Right hindlimb (tissue), 1 donor: ENCODE data around the gene NMT2.

ENCODE experiments used
- DNase-seq: peaks from one replicate; pipeline ENCODE4 v3.0.0-alpha.2; 2018

NMT2 gene

GRCh38 chr10:15140698-15141097, 27.8 kb downstream of the NMT2 start:
- no peak for DNase-seq

DNA sequence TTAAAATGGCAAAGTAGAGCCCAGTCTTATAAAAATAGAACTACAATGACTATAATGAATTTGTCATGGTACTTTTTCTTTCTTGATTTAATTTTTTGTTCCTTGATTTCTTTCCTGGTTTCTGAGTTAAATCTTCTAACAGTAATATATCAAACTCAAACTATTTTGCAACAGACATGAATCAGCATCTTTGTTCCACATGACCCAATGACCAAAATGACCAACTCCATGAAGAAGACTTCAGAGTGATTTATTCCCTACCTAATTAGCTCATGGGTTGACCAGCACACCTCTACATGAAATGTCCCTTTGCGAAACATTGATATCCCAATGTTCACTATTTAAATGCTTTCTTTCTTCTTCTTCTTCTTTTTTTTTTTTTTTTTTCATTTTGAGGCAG, 30.9 kb downstream of the NMT2 start:
- no peak for DNase-seq

- DNase-seq = no peak
These were observed 31.5 kb downstream of the NMT2 start for GRCh38 chr10:15137036-15137359.

DNA sequence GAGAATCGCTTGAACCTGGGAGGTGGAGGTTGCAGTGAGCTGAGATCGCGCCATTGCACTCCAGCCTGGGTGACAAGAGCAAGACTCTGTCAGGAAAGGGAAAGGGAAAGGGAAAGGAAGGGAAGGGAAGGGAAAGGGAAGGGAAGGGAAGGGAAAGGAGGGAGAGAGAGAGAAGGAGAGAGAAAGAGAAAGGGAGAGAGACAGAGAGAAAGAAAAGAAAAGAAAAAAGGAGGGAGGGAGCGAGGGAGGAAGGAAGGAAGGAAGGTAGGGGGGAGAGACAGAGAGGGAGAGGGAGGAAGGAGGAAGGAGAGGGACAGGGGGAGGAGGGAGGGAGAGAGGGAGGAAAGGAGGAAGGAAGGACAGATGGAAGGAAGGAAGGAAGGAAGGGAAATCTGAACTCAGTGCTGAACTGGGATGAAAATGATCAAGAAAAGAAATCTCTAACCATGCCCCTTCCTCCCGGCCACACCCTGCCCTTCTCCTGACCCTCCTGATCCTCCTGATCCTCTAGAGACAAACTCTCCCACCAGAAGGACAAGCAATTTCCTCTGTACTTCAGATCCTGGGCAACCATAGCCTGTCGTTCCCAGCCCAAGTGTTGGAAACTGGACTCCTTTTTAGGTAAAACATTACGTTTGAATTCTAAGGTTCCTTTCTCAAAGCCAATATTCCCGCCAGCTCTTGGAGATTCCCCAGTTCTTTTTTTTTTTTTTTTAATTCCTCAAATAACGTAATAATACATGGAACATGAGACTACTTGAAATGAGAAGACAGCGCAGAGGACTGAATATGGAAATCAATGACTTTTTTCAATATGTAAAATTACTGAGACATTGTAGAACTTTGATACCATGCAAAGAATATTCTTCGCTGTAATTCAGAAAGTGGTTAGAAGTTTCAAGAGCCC, 32.1 kb downstream of the NMT2 start:
- DNase-seq = no peak

DNA sequence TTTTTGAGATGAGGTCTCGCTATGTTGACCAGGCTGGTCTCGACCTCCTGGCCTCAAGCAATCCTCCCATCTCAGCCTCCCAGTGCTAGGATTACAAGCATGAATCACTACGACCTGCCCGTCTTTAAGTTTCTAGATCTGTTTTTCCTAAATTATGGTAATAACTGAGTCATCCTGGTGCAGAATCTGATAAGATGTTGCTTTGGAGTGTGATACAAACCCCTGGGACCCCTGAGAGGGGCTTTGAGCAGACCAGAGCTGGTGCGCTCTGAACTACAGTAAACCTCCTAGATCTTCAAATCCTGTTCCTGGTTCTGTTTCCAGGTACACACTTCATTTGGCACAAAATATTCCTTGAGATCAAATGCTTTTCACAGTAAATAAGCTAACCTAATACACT, 37.2 kb downstream of the NMT2 start:
- DNase-seq = no peak

DNA sequence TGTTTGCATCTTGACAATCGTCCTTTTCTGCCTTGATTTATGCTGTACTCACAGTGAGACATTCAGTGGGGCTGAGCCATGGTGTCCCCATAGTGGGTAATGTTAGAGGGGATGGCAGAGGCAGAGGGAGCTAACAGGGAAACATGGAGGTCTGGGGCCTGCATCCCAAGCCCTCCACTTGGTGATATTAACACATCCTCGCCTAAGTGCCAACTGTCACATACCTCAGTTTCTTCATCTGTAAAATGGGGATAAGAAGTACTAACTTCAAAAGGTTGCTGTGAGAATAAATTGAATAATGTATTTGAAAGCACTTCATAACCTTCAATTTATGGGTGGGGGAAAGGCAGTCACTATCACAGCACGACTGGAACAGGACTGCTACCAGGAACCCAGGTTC, 43.6 kb downstream of the NMT2 start:
- DNase-seq = no peak

DNA sequence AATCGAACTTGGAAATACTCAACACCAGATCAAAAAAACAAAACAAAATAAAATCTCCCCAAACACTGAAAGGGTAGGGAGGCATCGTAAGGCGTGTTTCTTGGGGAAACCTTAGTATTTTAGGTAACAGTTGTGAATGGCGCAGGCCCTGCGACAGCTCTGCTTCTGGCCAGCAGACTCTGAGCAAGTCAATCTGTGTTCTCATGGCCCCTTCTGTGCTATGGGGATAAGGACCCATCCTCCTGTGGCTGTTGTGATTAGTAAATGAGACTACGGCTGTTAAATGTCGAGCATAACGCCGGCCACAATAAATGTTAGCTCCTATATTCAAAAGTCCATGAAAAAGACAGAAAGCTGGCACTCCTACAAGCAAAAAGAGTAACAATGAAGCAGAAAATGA, 44.3 kb downstream of the NMT2 start:
- DNase-seq = no peak

DNA sequence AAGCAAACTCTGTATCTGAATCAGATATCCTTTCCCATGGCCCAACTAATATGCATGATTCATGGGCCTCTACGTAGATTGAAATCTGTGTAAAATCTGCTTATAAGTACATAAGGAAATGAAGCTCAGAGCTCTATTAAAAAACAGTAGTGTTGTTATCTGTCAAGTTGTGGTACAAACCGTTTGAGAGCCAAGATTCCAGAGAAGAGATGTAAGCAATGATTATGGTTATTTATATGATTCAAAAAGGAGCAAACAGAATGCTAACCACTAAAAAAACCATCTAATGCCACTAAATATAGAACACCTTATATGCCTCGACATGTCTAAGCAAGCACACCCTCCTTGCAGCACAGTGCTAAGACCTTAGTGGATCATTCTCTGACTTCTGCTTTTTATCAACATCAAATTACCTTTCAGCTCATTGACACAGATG, 44.7 kb downstream of the NMT2 start:
- DNase-seq = no peak

- no peak for DNase-seq
These were observed 45.9 kb downstream of the NMT2 start for GRCh38 chr10:15122477-15123030.

GRCh38 chr10:15121707-15122106, 46.8 kb downstream of the NMT2 start:
- DNase-seq = no peak

- DNase-seq = no peak
These were observed 48.0 kb downstream of the NMT2 start for GRCh38 chr10:15120523-15120922.

DNA sequence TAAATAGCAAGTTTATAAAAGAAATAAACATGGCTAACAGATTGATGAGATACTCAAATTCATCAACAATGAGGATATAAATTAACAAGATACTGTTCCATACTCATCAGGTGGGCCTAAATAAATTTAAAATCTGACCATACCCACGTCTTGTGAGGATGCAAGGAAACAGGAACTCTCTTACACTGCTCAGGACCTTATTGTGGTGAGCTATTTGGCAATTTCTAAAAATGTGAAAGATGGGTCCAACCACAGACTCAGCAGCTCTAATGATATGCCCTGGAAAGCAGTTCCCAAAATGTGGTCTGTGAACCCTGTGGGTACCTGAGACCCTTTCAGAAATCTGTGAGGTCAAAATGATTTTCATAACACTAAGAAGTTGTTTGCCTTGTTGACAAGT, 49.9 kb downstream of the NMT2 start:
- no peak for DNase-seq

GRCh38 chr10:15116225-15116624, 52.3 kb downstream of the NMT2 start:
- DNase-seq = no peak

- no peak for DNase-seq
These were observed 54.7 kb downstream of the NMT2 start for GRCh38 chr10:15113766-15114165.

GRCh38 chr10:15112657-15113056, 55.8 kb downstream of the NMT2 start:
- no peak for DNase-seq

GRCh38 chr10:15106352-15107013, 62.0 kb downstream of the NMT2 start:
- DNase-seq = peak; percentile 81

DNA sequence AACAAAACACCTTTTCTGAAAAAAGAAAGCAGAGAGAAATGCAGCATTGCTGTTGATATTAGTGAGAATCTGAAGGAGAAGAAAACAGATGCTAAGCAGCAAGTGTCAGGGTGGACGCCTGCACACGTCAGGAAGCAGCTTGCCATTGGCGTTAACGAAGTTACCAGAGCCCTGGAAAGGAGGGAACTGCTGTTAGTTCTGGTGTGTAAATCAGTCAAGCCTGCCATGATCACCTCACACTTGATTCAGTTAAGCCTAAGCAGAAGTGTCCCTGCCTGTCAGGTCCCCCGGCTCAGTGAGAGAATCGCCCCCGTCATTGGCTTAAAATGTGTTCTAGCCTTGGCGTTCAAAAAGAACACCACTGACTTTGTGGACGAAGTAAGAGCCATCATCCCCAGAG, 65.0 kb downstream of the NMT2 start:
- no peak for DNase-seq

- no peak for DNase-seq
These were observed 68.6 kb downstream of the NMT2 start for GRCh38 chr10:15099886-15100285.

- peak; percentile 98 for DNase-seq
These were observed 71.3 kb downstream of the NMT2 start, which contains the start of gene RPP38 for GRCh38 chr10:15097011-15097812. Gene RPP38 (plus strand): TSS chr10:15097355. CDS start chr10:15103315, 5,960 bp downstream.

DNA sequence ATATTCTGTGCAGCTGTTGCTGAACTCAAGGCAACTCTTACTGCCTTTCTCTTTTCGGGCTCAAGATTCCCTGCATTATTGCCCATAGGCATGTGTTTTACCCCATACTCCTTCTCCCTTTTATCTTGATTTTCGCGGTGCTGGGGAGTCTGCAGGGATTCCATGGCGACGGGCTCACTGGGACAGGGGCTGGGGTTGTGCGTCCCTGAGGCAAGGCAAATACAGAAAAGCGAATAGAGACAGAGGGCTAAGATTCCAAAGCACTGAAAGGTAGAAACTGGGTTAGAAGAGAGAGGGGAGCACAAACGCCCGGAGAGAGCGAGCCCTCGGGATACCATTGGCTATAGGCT, 71.9 kb downstream of the NMT2 start:
- no peak for DNase-seq

- DNase-seq = no peak
These were observed 75.6 kb downstream of the NMT2 start for GRCh38 chr10:15092855-15093408.

GRCh38 chr10:15091418-15091817, 77.1 kb downstream of the NMT2 start:
- no peak for DNase-seq
